Activated CD8-positive, alpha-beta memory T cell treated with anti-CD3 and anti-CD28 coated beads, Interleukin-2, amount 50 U/mL, for 48 hours (primary cell): ENCODE measurements around the gene MDK.

Source experiments
- DNase-seq: peaks from one replicate; pipeline ENCODE4 v3.0.0-alpha.2; 2020

The MDK gene

DNA sequence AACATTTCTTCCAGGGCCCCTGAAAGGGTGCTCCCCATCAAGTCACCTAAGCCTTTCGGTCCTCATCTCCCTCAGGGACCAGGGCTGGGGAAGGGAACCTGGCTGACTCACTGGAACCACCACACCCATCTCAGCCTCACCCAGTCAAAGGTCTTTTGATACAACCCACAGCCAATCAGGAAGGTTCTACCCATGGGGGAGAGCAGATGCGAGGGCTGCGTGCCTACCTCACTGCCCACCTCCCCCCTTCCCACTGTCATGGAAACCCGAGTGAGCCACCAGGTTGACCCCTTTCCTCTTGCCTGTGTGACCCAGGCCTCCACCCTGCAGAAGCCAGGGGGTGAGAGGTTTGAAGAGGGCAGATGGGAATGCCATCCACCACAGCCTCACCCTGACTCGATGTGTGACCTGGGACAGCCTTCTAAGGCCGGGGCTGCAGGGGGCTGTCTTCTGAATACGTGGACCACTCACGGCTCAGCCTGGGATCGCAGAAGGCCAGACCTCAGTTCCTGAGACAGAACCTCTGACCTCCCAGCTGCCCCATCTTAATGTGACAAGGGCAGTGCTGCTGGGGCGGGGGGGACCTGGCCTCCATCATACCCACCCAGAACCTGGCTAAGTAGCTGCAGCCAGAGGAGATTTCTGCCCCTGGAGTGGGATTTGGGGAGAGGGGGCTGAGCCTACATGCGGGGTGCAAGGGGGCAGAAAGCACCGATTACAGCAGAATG is 2.7 kb downstream of the MDK start:
- no peak for DNase-seq

DNA sequence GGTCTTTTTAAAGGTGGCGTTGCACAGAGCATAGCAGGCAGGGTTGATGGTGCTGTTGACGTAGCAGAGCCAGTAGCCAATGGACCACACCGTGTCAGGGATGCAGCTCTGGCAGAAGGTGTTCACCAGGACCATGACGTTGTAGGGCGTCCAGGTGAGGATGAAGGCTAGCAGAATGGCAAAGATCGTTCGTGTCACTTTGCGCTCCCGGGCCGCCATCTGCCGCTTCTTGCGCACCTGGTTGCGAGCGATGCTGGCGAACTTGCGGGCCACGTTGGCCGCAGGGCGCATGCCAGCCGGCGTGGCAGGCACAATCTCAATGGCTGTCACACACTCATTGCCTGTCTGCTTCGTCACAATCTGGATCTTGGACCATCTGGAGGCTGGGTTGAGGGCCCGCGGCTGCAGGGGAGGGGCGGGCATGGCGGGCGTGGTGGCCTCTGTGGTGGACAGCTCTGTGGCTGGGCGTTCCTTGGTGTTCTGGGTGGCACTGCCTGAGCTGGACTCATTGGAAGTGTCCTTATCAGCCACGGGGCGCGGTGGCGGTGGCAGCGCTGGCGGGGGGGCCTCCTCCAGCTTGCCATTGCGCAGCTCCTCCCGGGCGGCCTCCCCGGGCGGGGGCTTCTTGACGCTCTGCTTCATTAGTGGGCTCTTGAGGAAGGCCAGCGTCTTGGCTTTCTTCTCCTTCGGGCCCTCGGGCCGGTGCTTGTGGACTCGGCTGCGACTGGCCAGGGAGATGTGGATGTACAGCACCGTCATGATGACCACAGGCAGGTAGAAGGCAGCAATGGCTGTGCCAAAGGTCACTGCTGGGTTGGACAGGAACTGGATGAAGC is 3.9 kb downstream of the MDK start:
- DNase-seq: no peak

DNA sequence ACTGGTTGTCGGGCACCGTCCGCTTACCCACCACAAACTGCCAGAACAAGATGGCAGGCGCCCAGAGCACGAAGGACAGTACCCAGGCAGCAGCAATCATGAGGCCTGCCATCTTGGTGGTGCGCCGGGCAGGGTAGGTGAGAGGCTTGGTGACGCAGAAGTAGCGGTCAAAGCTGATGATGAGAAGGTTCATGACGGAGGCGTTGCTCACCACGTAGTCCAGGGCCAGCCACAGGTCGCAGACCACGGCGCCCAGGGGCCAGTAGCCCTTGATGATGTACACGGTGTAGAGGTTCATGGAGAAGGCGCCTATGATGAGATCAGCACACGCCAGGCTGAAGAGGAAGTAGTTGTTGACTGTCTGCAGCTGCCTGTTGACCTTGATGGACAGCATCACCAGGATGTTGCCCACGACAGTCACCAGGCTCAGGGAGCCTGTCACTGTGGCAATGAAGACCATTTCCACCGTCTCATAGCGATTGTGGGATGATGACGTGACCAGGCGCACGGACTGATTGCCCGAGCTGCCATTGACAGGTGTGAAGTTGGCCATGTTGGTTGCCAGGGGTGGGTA is 4.6 kb downstream of the MDK start:
- DNase-seq: no peak

DNA sequence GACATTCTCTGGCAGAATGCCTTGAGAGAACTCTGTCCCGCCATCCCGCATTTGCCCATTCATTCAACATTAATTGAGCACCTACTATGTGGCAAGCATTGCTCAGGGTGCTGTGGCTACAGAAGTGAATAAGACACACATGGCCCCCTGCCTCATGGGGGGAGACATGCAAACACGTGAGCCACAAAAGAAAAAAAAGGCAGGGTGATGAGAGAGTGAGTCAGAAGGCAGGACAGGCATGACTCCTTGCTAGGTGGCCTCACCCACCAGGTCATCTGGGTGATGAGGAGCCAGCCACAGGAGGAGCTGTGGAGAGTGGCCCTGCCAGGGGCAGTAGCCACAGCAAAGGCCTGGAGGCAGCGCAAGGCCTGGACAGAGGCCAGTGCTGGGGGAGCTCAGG is 5.2 kb downstream of the MDK start:
- DNase-seq: no peak

DNA sequence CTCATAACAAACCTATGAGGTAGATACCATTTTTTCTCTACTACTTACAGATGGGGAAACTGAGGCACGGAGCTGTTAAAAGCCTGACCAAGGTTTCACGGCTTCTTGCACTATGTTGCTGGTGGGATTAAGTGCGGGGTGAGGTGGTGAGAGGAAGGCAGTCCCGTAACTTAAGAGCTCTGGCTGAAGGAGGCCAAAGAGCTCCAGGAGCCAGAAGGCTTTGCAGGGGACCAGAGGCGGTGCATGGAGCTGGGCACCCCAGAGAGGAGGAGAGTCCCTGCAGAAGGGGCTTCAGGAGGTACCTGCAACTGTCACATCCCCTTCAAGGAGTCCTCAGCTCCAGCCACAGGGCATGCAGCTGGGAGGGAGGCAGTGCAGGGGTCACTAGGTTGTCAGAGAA is 6.0 kb downstream of the MDK start:
- no peak for DNase-seq

DNA sequence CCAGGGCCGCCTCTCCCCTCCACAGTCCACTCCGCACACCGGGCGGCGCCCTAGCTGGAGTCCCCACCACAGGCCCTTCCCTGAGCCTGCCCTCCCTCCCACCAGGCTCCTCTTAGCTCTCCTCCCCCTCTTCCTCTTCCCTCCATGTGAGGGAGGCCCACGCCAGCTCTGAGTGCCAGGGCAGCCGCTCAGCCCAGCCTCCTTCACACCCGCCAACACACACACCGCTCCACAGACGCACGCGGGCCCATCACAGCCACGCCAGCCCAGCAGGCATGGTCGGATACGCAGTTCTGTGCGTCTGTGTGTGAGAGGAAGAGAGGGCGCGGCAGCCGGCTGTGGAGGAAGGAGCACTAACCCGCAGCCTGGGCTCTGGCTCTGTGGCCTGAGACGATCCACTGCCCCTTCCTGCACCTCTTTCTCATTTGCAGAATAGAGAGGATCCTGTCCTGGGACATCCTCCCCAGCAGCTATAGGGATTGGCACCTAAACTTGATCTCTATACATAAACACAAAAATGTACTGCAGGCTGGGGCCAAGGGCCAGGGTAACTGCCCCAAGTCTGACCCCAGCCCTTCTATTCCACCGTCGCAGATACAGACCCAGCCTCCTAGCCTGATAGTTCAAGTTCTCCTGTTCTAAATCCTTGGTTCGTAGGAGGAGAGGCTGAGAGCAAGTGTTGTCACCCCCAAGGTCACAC is 6.6 kb downstream of the MDK start:
- DNase-seq: no peak

DNA sequence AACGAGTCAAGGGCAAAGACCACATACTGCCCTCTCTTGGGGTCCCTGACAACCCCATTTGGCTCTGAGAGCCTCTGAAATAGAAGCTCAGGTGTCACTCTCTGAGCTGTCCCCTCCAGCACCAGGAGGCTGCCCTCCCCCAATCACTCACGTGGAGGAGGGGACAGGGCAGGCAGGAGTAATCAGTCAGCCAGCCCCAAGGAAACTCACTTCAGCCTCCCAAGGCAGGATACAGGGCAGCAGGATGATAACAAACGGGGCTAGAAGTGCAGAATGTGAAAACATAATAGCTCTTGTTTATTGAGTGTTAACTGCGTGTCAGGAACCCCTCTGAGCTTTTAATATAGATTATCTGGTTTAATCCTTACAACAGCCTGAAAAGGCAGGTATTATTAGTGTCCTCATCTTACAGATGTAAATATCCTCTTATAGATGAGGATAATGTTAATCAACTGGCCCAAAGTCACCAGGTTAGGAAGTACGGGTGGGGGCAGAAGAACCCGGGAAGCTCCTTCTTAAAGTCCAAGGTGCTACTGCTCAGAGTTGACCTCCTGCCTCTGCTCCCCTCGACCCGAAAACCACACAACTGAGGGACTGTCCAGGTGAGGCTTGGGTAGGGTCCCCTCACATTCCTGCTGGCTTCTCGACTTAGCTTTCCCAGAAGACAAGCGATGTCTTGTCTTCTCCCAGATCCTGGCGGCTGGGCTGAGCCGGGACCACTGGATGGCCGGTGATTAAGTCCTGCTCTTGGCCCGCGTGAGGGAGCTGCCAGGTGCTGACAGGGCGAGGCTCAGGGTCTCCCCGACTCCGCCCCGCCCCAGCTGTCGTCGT is 7.4 kb downstream of the MDK start:
- DNase-seq: no peak

DNA sequence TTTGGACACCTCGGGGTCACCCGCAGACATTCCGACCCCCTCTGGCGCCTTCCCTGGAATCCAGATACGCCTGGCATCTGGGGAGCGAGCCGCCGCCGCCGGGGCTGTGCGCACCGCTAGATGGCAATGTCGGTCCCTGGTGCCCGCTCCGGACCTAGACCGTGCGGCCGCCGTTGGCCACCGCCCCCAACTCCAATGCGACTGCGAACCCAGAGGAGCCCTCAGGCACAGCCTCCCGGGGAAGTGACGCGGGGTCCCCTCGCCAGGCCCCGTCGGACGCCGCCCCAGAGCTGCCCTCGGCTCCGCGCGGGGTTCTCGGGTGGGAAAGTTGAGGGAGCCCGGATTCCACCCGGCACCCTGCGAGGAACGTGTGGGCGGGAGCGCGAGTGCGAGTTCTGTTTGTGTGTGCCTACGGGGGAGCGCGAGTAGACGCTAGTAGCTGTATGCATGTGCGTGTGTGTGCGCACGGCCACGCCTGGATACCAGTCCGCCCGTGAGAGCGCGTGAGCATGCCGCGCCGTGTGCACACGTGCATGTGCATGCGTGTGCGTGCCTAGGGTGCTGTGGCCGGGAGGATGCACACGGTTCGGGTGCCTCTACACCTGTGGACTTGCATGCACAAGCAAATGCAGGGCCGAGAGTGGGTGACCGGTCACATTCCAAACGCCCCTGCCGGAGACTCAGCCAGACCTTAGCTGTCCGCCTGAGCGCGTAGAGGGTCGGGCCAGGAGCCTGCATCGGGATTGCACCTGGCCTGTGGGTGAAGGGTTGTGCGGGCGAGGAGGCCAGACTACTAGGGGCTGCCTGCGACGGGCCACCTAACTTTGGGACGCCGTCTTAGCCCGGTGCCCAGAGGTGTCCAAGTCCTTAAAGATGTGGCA is 8.2 kb downstream of the MDK start:
- DNase-seq: peak; percentile 86

DNA sequence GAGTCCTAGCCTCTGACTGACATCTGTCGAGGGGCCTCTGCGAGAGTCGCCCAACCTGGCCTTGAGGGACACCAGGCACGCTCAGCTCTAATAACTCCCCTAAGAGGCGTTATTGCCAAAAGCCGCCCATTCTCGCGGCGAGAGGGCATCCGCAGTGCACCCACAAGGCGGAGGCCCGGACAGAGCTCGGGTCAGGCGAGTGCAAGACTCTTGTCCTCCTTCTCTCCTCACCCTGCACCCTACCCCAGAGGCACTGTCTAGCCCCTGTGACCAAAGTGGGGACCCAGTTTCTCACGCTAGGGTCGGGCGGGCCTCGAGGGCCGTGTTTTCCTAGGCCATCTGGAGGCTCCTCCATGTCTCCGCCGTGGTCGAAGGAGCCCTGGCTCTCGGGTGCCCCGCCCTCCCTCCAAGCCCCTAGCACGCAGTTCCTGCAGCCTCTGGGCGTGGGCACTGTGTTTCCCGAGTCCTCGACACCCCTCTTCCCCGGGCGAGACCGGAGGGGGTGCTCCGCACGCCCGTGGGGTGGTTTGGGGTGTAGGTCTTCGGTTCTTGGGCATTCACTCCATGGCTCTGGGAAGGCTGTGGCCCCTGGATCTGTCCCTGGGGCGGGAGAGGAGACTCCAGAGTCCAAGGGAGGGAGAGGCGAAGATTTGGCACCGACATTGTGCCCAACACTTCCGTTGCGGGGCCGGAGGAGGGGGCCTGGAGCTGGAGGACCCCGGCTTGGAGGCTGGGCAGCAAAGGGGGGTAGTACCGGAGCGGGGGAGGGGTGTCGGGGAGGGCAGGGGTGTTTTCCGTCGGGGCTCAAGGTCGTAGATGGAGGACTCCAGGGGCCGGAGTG is 9.1 kb downstream of the MDK start:
- no peak for DNase-seq

DNA sequence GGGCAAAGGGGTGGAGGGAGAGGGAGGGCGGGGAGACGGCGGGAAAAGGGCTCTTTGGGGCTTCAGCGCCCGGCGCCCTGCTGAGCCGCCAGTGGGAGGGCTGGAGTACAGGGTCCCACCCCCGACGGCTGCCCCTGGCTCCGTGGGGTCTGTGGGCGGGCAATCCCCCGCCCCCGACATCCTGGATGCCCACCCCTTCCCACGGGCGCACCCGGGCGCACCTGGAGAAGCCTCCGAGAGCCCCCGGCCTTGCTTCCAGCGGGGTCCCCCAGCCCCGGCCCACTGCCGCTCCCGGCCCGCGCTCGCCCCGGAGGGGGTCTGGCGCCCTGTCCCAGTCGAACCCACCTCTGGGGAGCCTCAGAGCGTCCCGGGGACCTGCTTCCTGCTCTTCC is 9.7 kb downstream of the MDK start:
- DNase-seq: no peak

DNA sequence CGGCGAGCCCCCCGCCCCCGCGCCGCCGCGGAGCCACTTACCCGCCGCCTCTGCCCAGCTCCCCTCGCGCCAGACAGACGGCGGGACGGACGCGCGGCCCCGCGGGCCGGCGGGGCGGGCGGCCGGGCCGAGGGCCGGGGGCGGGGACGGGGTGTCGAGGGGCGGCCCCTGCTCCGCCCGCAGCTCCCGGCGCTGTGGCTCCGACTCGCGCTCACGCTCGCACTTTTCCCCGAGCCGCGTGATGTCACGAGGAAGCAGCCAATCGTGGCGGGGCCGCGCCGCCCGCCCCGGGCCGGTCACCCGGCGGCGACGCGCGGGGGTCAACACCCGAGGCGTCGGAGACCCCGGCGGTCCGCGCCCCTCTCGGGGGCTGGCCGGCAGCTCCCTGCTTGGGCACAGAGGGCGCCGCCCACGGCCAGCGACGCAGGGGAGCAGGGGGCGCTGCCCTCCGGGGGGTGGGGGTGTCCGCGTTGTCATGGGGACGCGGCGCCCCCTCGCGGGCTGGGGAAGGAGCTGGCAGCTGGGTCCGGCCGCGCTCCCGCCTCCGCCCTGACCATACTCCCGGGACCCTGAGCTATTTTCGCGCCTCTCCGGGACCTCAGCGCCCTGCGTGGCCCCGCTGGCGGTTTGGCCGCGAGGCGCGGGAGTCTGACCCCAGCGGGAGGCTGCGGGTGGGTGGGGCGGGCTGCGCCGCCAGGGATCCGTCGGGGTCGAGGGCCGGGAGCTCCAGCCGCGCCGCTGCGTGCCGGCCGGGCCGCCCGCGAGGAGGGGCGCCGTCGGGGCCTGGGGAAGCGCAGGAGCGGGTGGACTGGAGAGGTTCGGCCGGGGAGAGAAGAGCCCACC is 10.3 kb downstream of the MDK start, which contains the start of gene CHRM4:
Gene CHRM4 (minus strand): TSS at position 199 of the 843 bp plus-strand sequence. CDS start 5,219 bp downstream, outside the sequence.
- peak; percentile 64 for DNase-seq

DNA sequence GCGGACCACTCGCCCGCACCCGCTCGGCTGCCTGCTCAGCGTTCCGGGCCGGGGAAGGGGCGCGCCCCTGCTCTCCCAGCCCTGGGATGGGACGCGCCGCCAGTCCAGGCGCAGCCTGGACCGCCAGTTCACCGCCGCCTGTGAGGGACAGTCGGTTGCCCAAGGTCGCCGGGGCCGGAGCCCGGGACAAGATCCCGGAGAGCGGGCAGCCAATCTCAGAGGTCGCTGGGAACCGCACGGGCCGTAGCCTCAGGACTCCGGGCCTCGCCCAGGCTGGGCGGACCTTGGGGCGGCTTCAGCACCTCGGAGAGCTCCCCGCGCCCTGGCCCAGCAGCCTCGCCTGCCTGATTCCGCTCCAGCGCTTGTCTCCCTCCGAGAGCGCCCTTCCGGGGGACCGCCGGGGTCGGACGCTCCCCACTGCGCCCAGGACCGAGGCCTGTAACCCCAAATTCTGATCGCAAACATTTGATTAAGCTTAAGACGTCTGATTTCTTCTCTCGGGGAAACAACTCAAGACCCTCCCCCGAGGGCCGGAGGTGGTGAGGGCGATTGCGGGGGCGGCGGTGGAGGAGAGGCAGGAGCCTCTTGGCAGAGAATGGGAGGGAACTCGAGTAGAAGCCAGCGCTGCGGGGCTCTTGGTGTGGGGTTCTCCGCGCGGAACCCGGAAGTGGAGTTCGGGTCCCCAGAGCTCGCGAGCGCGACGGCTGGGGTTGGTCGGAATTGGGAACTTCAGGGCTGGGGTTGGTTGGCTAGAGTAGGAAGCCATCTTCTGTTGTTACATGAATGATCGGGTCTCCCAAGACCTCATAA is 11.2 kb downstream of the MDK start:
- peak; percentile 91 for DNase-seq

DNA sequence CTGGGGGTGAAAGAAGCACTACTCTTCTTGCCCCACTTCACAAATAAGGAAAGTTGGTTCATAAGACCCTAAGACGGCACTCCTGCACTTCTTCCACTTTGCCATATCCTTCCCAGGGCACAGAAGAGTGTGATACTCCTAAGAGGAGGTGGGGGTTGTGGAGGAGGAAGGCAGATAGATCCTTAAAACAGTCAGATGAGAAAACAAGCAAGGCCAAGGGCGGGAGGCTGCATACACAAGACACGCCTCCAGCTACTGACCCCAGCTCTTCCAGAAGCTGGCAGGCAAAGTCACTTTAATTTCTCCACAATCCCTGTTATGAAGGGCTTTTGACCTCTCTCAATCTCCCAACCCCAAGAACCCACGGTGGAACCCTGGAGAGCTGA is 11.8 kb downstream of the MDK start:
- DNase-seq: no peak

DNA sequence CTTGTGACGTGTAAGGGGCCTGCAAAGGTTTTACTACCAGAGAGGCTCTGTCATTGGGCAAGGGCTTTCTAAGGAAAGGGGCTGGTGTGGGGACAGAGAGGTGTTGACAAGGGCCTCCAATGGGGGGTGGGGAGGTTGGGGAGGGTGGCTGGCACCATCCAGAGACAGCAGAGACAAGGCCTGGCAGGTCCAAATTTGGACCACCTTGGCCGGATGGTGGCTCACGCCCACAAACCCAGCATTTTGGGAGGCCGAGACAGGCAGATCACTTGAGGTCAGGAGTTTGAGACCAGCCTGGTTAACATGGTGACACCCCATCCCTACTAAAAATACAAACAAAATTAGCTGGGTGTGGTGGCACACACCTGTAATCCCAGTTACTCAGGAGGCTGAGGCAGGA is 12.3 kb downstream of the MDK start:
- DNase-seq: no peak

DNA sequence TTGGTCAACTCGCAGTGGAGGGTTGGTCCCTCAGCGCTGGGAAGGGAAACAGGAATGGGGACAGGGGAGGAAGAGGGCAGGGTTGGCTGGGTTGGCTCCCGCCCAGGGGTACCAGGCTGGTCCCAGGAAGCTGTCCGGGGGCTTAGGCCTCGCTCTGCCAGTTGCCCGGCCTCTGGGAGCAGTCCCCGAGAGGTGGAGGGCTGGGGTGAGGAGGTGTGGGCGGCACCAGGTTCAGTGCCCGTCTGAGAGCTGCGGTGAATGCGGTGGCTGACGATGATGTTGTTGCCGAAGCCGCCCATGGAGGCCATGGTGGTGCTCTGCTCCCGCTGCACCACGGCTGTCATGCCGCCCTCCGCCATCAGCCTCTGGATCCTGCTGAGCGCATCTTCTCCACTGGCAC is 16.1 kb downstream of the MDK start:
- no peak for DNase-seq

DNA sequence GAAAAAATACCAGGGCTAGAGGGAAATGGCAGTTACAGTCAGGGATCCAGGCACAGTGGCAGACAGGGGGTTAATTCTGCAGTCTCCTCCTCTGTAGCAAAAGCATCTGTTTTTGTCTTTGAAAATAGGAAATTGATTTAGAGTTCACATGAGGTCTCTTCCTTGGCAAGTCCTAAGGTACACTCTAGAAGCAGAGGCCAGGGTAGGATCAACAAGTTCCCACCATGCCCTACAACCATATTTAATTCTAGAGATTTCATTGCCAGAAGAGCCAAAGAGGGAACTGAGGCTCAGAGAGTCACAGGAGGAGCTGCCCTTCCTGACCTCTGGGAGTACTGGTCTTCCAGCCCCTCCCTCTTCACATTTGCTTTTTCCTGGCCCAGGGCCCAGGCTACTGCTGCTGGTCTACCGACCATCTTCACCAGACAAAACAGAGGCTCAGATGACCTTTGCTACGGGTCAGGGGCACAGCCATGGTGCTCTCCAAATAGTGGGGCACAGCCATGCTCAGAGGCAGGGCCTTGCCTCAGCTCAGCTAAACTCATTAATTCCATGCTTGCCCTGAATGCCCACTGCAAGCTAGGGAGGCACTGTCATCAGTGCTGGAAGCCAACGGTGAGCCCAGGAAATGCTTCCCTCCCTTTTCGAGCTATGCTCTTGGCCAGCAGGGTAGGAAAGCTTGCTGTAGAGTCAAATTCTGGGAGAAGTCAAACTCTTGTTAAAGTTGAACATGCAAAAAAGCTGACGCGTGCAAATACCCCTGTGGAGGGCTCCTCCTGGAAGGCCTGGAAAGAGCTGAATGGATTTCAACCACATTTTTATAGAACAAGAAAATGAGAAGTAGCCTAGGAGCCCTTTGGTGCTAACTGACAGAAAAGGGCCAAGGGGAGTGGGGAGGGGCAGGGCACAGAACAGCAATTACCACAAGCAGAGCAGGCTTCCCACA is 21.8 kb downstream of the MDK start:
- DNase-seq: no peak

DNA sequence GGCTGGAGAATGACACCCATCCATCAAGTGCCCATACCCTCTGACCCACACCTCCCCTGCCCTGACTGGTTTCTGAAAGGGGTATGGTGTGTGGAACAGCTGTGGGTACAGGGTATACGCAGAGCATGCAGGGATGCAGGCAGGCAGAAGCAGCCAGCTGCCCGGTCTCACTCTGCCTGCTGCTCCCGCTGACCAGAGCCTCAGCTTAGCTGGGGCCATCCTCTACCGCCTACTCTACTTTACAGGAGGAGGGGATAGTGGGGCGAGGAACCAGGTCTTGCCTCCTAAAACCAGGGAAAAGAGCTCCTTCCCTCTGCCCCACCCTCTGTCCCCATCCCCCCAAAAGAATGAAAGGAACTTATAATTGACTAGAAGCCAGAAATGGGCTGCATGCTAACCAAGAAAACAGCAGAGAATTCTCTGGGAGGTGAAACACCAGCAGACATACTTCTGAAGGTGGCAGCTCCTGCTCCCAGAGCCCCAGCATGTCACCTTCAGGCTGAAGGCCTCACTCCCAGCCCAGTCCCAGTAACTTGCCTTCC is 23.1 kb downstream of the MDK start:
- no peak for DNase-seq
